K562 (cell line): ENCODE results near the gene PACSIN1. TPM values are rescaled to one million over a fixed set of nuclear protein-coding genes. Genes with fewer than 3 reads are reported as not detected.

Source experiments
- ATAC-seq: fragments of 200-7000 bp; cut with Tn5 transposase; 3 replicates; pipeline ENCODE4 v1.9.1; 2020; ENCODE audit warnings: moderate library complexity
- BruUV-seq: library from RNA; stranded (reverse); fragments of 400-500 nt; replicated peaks from 2 replicates; lab custom pipeline; 2021; lab: Mats Ljungman, UMichigan
- CTCF ChIA-PET: fragments of 300-600 bp; formaldehyde crosslinking; extraction: SDS; loops from one replicate; lab custom pipeline; 2021; ENCODE audit warnings: low intra/inter-chr PET ratio; lab: Yijun Ruan, JAX
- POLR2A ChIA-PET: fragments of 300-600, 350-650 bp; sonication (Branson Sonifier 250); formaldehyde crosslinking; extraction: SDS; loops from one replicate; lab custom pipeline; 2021; ENCODE audit warnings: antibody characterized with exemption, inconsistent platforms; lab: Yijun Ruan, JAX
- DNase-seq, 4 experiments: peaks; one replicate each; pipeline versions ENCODE4 v3.0.0 to v3.0.0-alpha.2; 2011 to 2018; ENCODE audit warnings: low spot score in 3 of 4, mixed read lengths in 3 of 4; ENCODE audit errors: extremely low read depth in 1 of 4
- FAIRE-seq: peaks from 2 replicates; lab custom pipeline; 2011; peaks lifted over from hg19 to GRCh38; lab: Jason Lieb, UNC
- H2AFZ ChIP-seq: 2 replicates; pipeline ENCODE4 v1.6.0; 2011; ENCODE audit warnings: low read depth, low read length, control low read depth, inconsistent platforms
- H3K27ac ChIP-seq: fragments of 200-600 bp; 3 replicates; pipeline ENCODE4 v1.8.0; 2011; ENCODE audit warnings: low read depth, mild to moderate bottlenecking, control low read depth, inconsistent platforms, low read length, moderate library complexity, mixed read lengths; ENCODE audit errors: extremely low read depth
- H3K27me3 ChIP-seq, 2 experiments: fragments of 300-600 bp in 1 of 2; 2 replicates in 1 of 2; 3 replicates in 1 of 2; pipeline versions ENCODE4 v1.6.0 to v1.8.0; 2011; ENCODE audit warnings: inconsistent platforms in 2 of 2, low read length in 2 of 2, mild to moderate bottlenecking in 1 of 2, mixed read lengths in 1 of 2, moderate library complexity in 1 of 2; ENCODE audit not compliant: control insufficient read depth in 2 of 2, insufficient read depth in 2 of 2
- H3K36me3 ChIP-seq: fragments of 300-600 bp; 3 replicates; pipeline ENCODE4 v1.8.0; 2011; ENCODE audit warnings: mild to moderate bottlenecking, low read length, inconsistent platforms; ENCODE audit not compliant: control insufficient read depth, insufficient read depth
- H3K4me1 ChIP-seq, 2 experiments: fragments of 200-600 bp in 1 of 2; replicated peaks in 1 of 2; 2 replicates in 1 of 2; 3 replicates in 1 of 2; pipeline versions ENCODE4 v1.5.1 to v1.8.0; 2011; ENCODE audit warnings: inconsistent platforms in 2 of 2, low read length in 2 of 2, mild to moderate bottlenecking in 1 of 2, mixed read lengths in 1 of 2, moderate library complexity in 1 of 2; ENCODE audit not compliant: control insufficient read depth in 2 of 2, insufficient read depth in 2 of 2
- H3K4me2 ChIP-seq: 2 replicates; pipeline ENCODE4 v1.6.1; 2011; ENCODE audit warnings: low read length, control low read depth, inconsistent platforms, mixed read lengths; ENCODE audit not compliant: insufficient read depth
- H3K4me3 ChIP-seq: fragments of 200-600 bp; sonication (generic), shearing (Covaris generic); 2 replicates; pipeline ENCODE4 v1.5.1; 2016; ENCODE audit warnings: control low read depth, inconsistent platforms
- H3K79me2 ChIP-seq: fragments of 200-600 bp; 3 replicates; pipeline ENCODE4 v1.8.0; 2011; ENCODE audit warnings: low read length, inconsistent platforms; ENCODE audit not compliant: control insufficient read depth, insufficient read depth
- H3K9ac ChIP-seq, 2 experiments: 2 replicates each; pipeline versions ENCODE4 v1.6.0 to v1.6.1; 2011; ENCODE audit warnings: low read depth in 2 of 2, low read length in 2 of 2, control low read depth in 1 of 2, inconsistent platforms in 1 of 2, mild to moderate bottlenecking in 1 of 2, mixed read lengths in 1 of 2; ENCODE audit not compliant: insufficient read depth in 1 of 2
- H3K9me1 ChIP-seq: one replicate; pipeline ENCODE4 v1.6.0; 2011; ENCODE audit warnings: inconsistent platforms, mild to moderate bottlenecking, low read length, moderate library complexity; ENCODE audit not compliant: control insufficient read depth, insufficient read depth
- H3K9me3 ChIP-seq: replicated peaks from 2 replicates; pipeline ENCODE4 v1.5.1; 2011; ENCODE audit warnings: low read depth, low read length, inconsistent platforms; ENCODE audit not compliant: control insufficient read depth, insufficient read depth
- H4K20me1 ChIP-seq: replicated peaks from 2 replicates; pipeline ENCODE4 v1.6.1; 2011; ENCODE audit warnings: low read length, inconsistent platforms, mixed read lengths; ENCODE audit not compliant: control insufficient read depth, insufficient read depth
- ARNT ChIP-seq, 2 experiments: fragments of 450-650 bp; IDR thresholded peaks; 2 replicates each; pipeline ENCODE4 v1.6.1; 2016; ENCODE audit warnings: mild to moderate bottlenecking in 1 of 2
- CBX3 ChIP-seq, 2 experiments: IDR thresholded peaks; 1 replicate in 1 of 2; 2 replicates in 1 of 2; pipeline ENCODE4 v1.6.1; 2012; ENCODE audit warnings: inconsistent platforms in 2 of 2, low read length in 2 of 2, borderline replicate concordance in 1 of 2, control low read depth in 1 of 2
- CC2D1A ChIP-seq: fragments of 450-650 bp; IDR thresholded peaks from 2 replicates; pipeline ENCODE4 v1.6.1; 2017; ENCODE audit warnings: mild to moderate bottlenecking
- KDM1A ChIP-seq, 2 experiments: fragments of 450-650 bp; IDR thresholded peaks; 2 replicates each; pipeline ENCODE4 v1.6.1; 2016; ENCODE audit warnings: mild to moderate bottlenecking in 2 of 2
- MTA3 ChIP-seq: fragments of 450-650 bp; formaldehyde crosslinking; IDR thresholded peaks from 2 replicates; pipeline ENCODE4 v1.6.1; 2017; ENCODE audit warnings: mild to moderate bottlenecking, borderline replicate concordance
- NBN ChIP-seq: fragments of 450-650 bp; IDR thresholded peaks from 2 replicates; pipeline ENCODE4 v1.6.1; 2016; ENCODE audit warnings: low read depth, mild to moderate bottlenecking
- SMC3 ChIP-seq: conservative IDR thresholded peaks from 2 replicates; pipeline ENCODE4 v1.6.1; 2011; ENCODE audit warnings: low read depth, low read length, improper control_type of control experiment; ENCODE audit not compliant: insufficient read depth
- STAG1 ChIP-seq: sonication (generic); formaldehyde crosslinking; IDR thresholded peaks from 2 replicates; pipeline ENCODE4 v1.5.0; 2020; ENCODE audit warnings: missing genetic modification reagents, borderline replicate concordance
- STAT5A ChIP-seq: IDR thresholded peaks from 2 replicates; pipeline ENCODE4 v1.6.1; 2012; ENCODE audit warnings: low read length, inconsistent platforms, borderline replicate concordance
- ZNF143 ChIP-seq: sonication (generic); formaldehyde crosslinking; IDR thresholded peaks from 2 replicates; pipeline ENCODE4 v1.9.0; 2022; ENCODE audit warnings: mild to moderate bottlenecking, missing genetic modification reagents
- ZNF165 ChIP-seq: fragments of 250-450 bp; sonication (Bioruptor Pico); IDR thresholded peaks from 2 replicates; pipeline ENCODE4 v1.4.0; 2020; ENCODE audit warnings: borderline replicate concordance
- WGBS: fragments of 100-300 bp; shearing (Covaris generic); methylation state at CpG from one replicate; pipeline ENCODE4 v1.1.6; 2016; ENCODE audit warnings: low coverage, mixed read lengths; ENCODE audit not compliant: insufficient coverage; ENCODE audit errors: missing lambda C conversion rate; 5-methylcytosine and 5-hydroxymethylcytosine counted together
- in situ Hi-C: fragments of 300-500 bp; cut with MboI; formaldehyde crosslinking; loops from 4 replicates; pipeline ENCODE4 v1.15.0; 2018; ENCODE audit warnings: inconsistent platforms, mixed read lengths
- intact Hi-C: fragments of 100-400 bp; cut with micrococcal nuclease; formaldehyde crosslinking; loops from 2 replicates; pipeline ENCODE4 v1.14.2; 2022
- polyA plus RNA-seq, 8 experiments: library from polyadenylated mRNA; depleted of rRNA in 4 of 8; stranded (reverse) in 5 of 8; unstranded in 3 of 8; fragments of >200 nt; fragmentation: Nextera tagmentation in 2 of 8; fragmentation: Illumina TruSeq in 1 of 8; extraction: Ambion mirVana in 2 of 8; extraction: Trizol in 1 of 8; gene quantifications; 2 replicates each; pipeline versions ENCODE4 v1.2.1 to v1.2.3, GENCODE V29; 2011 to 2014; ENCODE audit warnings: inconsistent platforms in 1 of 8, missing spikeins in 1 of 8
- total RNA-seq, 7 experiments: library from RNA; depleted of rRNA in 6 of 7; stranded (reverse); fragments of >200 nt in 6 of 7; fragmentation: Illumina TruSeq in 2 of 7; extraction: Trizol in 2 of 7; gene quantifications; 2 replicates each; pipeline versions ENCODE4 v1.2.1 to v1.2.3, GENCODE V29; 2011 to 2021; ENCODE audit warnings: low replicate concordance in 1 of 7
- TF ChIP-seq, protein P1 (sequence below): fragments of 450-650 bp; formaldehyde crosslinking; IDR thresholded peaks from 2 replicates; pipeline ENCODE4 v1.4.0; 2020; ENCODE audit warnings: mild to moderate bottlenecking, moderate library complexity

PACSIN1 gene
- total and polyA plus RNA-seq, 9 of the 15 experiments (the other 6 are each of a cell fraction or from before 2014, with no cell fraction given) = 0.01 to 1.7 (median 0.45) TPM

DNA sequence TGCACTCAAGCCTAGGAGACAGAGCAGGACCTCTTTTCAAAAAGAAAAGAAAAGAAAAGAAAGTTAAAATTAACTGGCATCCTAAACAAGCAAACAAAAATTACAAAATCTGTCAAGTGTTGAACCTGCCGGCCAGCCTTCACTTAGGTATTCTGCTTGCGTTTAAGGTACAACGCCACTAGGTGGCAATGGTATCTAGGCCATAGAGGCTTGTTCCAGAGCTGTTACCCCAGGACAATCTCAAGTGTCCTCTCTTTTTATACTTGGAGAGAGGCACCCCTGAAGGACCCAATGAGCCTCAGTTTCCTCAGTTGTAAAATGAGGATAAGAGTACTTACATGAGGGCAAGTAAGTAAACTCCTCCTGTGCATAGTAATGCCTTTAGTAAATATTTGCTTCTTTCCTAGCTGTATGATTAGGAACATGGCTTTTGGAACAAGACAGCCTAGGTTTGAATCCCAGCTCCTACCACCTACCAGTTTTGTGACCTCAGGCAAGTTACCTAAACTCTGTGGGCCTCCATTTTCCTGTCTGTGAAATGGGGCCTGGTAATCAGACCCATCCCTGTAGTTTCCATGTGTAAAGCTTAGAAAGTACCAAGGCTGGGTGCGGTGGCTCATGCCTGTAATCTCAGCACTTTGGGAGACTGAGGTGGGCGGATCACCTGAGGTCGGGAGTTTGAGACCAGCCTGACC, 5.8 kb upstream of the PACSIN1 start:
- ChIA-PET CTCF (interaction anchor here (0.6 to 3.5 kb wide), 8 partner anchors 19 to 680 kb away, joined by 3 to 38 read pairs (median 4); partner anchors contain the start of gene TCP11), POLR2A (interaction anchor here (0.5 to 2.0 kb wide), 7 partner anchors 11 to 524 kb away, joined by 3 to 9 read pairs (median 4); no protein-coding TSS in a partner anchor)
- Histone ChIP-seq H2AFZ (no peak overlapping the region), H3K4me1 (peaks cover 10 to 16% of the 10 kb centered on the region in 2 experiments; a peak in 4 of 5 replicates), H3K4me2 (no peak overlapping the region), H3K9me1 (no peaks in the 10 kb centered on the region), H4K20me1 (no peaks in the 10 kb centered on the region), H3K36me3 (no peaks in the 10 kb centered on the region), H3K27ac (no peak overlapping the region), H3K27me3 (no peaks in the 10 kb centered on the region), H3K4me3 (no peak overlapping the region), H3K9ac (no peak overlapping the region), H3K79me2 (no peaks in the 10 kb centered on the region), H3K9me3 (no peaks in the 10 kb centered on the region)
- BruUV-seq = no TSS peak
- in situ Hi-C loops (loop anchor here (5.0 to 25.0 kb wide), 2 partner anchors 142 to 677 kb away; partner anchors contain the start of gene TCP11), intact Hi-C loops (loop anchor here (1.0 to 2.0 kb wide), 3 partner anchors 100 to 679 kb away; no protein-coding TSS in a partner anchor)
- DNase-seq (peak; percentile 74 to 82 (median 76)), FAIRE-seq (peak; percentile 95), ATAC-seq (peak; percentile 79)
- 16% methylated on average over 6 of the region's 6 CpGs for WGBS
- TF ChIP-seq NBN = 0 out of 2 replicates have a peak, but pooled peaks have one; percentile 35
- TF ChIP-seq CC2D1A = peak; percentile 87
- TF ChIP-seq, protein P1, sequence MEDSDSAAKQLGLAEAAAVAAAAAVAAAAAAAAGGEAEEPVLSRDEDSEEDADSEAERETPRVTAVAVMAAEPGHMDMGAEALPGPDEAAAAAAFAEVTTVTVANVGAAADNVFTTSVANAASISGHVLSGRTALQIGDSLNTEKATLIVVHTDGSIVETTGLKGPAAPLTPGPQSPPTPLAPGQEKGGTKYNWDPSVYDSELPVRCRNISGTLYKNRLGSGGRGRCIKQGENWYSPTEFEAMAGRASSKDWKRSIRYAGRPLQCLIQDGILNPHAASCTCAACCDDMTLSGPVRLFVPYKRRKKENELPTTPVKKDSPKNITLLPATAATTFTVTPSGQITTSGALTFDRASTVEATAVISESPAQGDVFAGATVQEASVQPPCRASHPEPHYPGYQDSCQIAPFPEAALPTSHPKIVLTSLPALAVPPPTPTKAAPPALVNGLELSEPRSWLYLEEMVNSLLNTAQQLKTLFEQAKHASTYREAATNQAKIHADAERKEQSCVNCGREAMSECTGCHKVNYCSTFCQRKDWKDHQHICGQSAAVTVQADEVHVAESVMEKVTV = peak; percentile 90
- TF ChIP-seq CBX3 (IDR thresholded peaks at IDR 0.05; ENCODE audit: borderline replicate concordance in 1 of 2, low read length in 2 of 2) = 0 out of 3 replicates have a peak, but pooled peaks of 1 of the 2 experiments have one; percentile 25
- no peak for TF ChIP-seq ZNF165 (CRISPR knock-in tag)
- TF ChIP-seq KDM1A (IDR thresholded peaks at IDR 0.05) = peak; percentile 29 to 46; a peak in 2 of 4 replicates
- 0 out of 2 replicates have a peak, but pooled peaks have one; percentile 51 for TF ChIP-seq MTA3
- 0 out of 4 replicates have a peak, but pooled peaks of 1 of the 2 experiments have one; percentile 52 for TF ChIP-seq ARNT (IDR thresholded peaks at IDR 0.05)
- no peak for TF ChIP-seq STAT5A
- peak; percentile 70; the same call in 1 of the 2 replicates for TF ChIP-seq STAG1
- TF ChIP-seq ZNF143 (CRISPR knock-in tag) = no peak
- peak; percentile 82 for TF ChIP-seq SMC3
